HG03039 (cell line): Measurements from ENCODE around the gene CBX4.
A peak's percentile ranks its signal among the peaks of the same experiment; 100 is the strongest.

Experiments used
- ATAC-seq: cut with Tn5 transposase; IDR thresholded peaks from one replicate; pipeline ENCODE4 v1.9.1; 2021; ENCODE audit warnings: mild to moderate bottlenecking, moderate library complexity; ENCODE audit not compliant: unreplicated experiment

Gene CBX4

GRCh38 chr17:79802736-79803420 is 36.4 kb downstream of the CBX4 start:
- ATAC-seq, result no peak

- no peak for ATAC-seq
These were observed 37.1 kb downstream of the CBX4 start for GRCh38 chr17:79802039-79802735.

GRCh38 chr17:79801156-79802038 is 37.8 kb downstream of the CBX4 start:
- ATAC-seq, result no peak

GRCh38 chr17:79800325-79801155 is 38.7 kb downstream of the CBX4 start:
- no peak for ATAC-seq

GRCh38 chr17:79799538-79800324 is 39.5 kb downstream of the CBX4 start:
- no peak for ATAC-seq

- no peak for ATAC-seq
These were observed 40.1 kb downstream of the CBX4 start for GRCh38 chr17:79799174-79799537.

GRCh38 chr17:79798299-79799173 is 40.7 kb downstream of the CBX4 start:
- ATAC-seq, result no peak

- ATAC-seq, result no peak
These were observed 41.5 kb downstream of the CBX4 start for GRCh38 chr17:79797492-79798298.

- ATAC-seq, result peak; percentile 74
These were observed 42.3 kb downstream of the CBX4 start, which contains the start of gene CBX8 for GRCh38 chr17:79796763-79797491. CBX8 (minus strand) TSS chr17:79797077; CDS start chr17:79796998, 79 bp downstream.

GRCh38 chr17:79796444-79796762 is 42.8 kb downstream of the CBX4 start:
- ATAC-seq, result no peak

- ATAC-seq, result no peak
These were observed 43.3 kb downstream of the CBX4 start for GRCh38 chr17:79795795-79796443.

- no peak for ATAC-seq
These were observed 44.4 kb downstream of the CBX4 start for GRCh38 chr17:79794659-79795511.

GRCh38 chr17:79793924-79794304 is 45.3 kb downstream of the CBX4 start:
- ATAC-seq, result no peak

GRCh38 chr17:79792984-79793923 is 46.0 kb downstream of the CBX4 start:
- no peak for ATAC-seq

- ATAC-seq, result no peak
These were observed 46.8 kb downstream of the CBX4 start for GRCh38 chr17:79792341-79792871.
